Esophagus squamous epithelium (tissue), 5 donors: Measurements from ENCODE around the gene HTRA2. TPM values are rescaled to one million over a fixed set of nuclear protein-coding genes. Genes with fewer than 3 reads are reported as not detected.

Experiments used
- DNase-seq: peaks from one replicate; lab custom pipeline; 2025; lab: John Stamatoyannopoulos, UW
- H3K27ac ChIP-seq, 4 donors: fragments of 200-600 bp; sonication (generic); one replicate each; pipeline ENCODE4 v1.5.1; 2016 to 2019; ENCODE audit warnings: mild to moderate bottlenecking in 1 of 4
- H3K27me3 ChIP-seq, 4 donors: fragments of 200-600 bp; sonication (generic); 1 replicate in 3 of 4; 2 replicates in 1 of 4; pipeline versions ENCODE4 v1.5.1 to v1.6.0; 2017 to 2021; ENCODE audit warnings: antibody characterized with exemption in 1 of 4
- H3K36me3 ChIP-seq, 3 donors: fragments of 200-600 bp; sonication (generic); one replicate each; pipeline ENCODE4 v1.5.1; 2016 to 2019
- H3K4me1 ChIP-seq, 3 donors: fragments of 200-600 bp; sonication (generic); one replicate each; pipeline ENCODE4 v1.5.1; 2017 to 2019
- H3K4me3 ChIP-seq, 4 donors: fragments of 200-600 bp; sonication (generic); 1 replicate in 3 of 4; 2 replicates in 1 of 4; pipeline ENCODE4 v1.5.1; 2016 to 2019; ENCODE audit warnings: mild to moderate bottlenecking in 2 of 4, moderate library complexity in 1 of 4
- H3K9me3 ChIP-seq, 3 donors: fragments of 200-600 bp; sonication (generic); one replicate each; pipeline ENCODE4 v1.5.1; 2016 to 2019
- POLR2A ChIP-seq, 4 donors: fragments of 450-650 bp; IDR thresholded peaks; one replicate each; pipeline ENCODE4 v1.6.1; 2017; ENCODE audit warnings: antibody characterized with exemption in 4 of 4, mild to moderate bottlenecking in 4 of 4, moderate library complexity in 3 of 4
- WGBS, 2 donors: methylation state at CpG; one replicate each; pipeline ENCODE4 v1.1.5; 2018; 5-methylcytosine and 5-hydroxymethylcytosine counted together
- intact Hi-C: fragments of 100-400 bp; cut with DNase I; formaldehyde crosslinking; loops from one replicate; pipeline ENCODE4 v1.15.0; 2022
- total RNA-seq, 4 donors: library from RNA; depleted of rRNA; stranded (reverse); fragments of >200 nt; gene quantifications; one replicate each; pipeline ENCODE4 v1.1.0, GENCODE V29; 2016
- TF ChIP-seq, protein P1 (sequence below), 6 experiments: fragments of 450-650 bp in 4 of 6; fragments of 200-600 bp in 2 of 6; sonication (generic) in 2 of 6; IDR thresholded peaks; one replicate each; pipeline ENCODE4 v1.5.1; 2016 to 2019; ENCODE audit warnings: antibody characterized with exemption in 6 of 6, mild to moderate bottlenecking in 4 of 6, moderate library complexity in 4 of 6
- donor health status: DM: yes; HTN: yes; CAD: no.

HTRA2 gene
- total RNA-seq, 4 donors from 2014 or later, result 16.9 to 25.8 (median 22.0) TPM

DNA sequence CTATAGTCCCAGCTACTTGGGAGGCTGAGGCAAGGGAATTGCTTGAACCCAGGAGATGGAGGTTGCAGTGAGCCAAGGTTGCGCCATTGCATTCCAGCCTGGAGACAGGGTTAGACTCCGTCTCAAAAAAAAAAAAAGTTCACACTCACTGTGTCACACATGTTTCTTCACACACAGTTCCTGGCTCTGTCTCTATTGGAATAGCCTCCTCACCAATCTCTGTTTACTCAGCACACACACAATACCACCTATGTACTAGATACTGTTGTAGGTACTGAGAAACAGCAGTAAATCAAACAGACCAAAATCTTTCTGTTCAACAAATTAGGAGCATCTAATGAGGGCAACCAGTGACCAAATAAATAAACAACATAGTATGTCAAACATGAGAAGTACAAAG lies 43.6 kb upstream of the HTRA2 start:
- TF ChIP-seq, protein P1, sequence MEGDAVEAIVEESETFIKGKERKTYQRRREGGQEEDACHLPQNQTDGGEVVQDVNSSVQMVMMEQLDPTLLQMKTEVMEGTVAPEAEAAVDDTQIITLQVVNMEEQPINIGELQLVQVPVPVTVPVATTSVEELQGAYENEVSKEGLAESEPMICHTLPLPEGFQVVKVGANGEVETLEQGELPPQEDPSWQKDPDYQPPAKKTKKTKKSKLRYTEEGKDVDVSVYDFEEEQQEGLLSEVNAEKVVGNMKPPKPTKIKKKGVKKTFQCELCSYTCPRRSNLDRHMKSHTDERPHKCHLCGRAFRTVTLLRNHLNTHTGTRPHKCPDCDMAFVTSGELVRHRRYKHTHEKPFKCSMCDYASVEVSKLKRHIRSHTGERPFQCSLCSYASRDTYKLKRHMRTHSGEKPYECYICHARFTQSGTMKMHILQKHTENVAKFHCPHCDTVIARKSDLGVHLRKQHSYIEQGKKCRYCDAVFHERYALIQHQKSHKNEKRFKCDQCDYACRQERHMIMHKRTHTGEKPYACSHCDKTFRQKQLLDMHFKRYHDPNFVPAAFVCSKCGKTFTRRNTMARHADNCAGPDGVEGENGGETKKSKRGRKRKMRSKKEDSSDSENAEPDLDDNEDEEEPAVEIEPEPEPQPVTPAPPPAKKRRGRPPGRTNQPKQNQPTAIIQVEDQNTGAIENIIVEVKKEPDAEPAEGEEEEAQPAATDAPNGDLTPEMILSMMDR (IDR thresholded peaks at IDR 0.05), result no peak
- no peak for TF ChIP-seq POLR2A (IDR thresholded peaks at IDR 0.05)
- no peak overlapping the region for H3K27ac ChIP-seq
- H3K27me3 ChIP-seq, result no peaks in the 10 kb centered on the region
- H3K4me3 ChIP-seq, result no peak overlapping the region
- H3K36me3 ChIP-seq, result peaks cover 9 to 62% (median 9%) of the 10 kb centered on the region in 3 donors
- intact Hi-C loops, result loop anchor here (10.0 kb wide), 1 partner anchor 99 kb away; no protein-coding TSS in a partner anchor
- H3K9me3 ChIP-seq, result no peaks in the 10 kb centered on the region
- DNase-seq, result no peak
- peaks cover 17 to 26% (median 17%) of the 10 kb centered on the region in 3 donors for H3K4me1 ChIP-seq
- WGBS, 2 donors, result 96 to 100% methylated on average over 1 to 2 of the region's 2 CpGs

DNA sequence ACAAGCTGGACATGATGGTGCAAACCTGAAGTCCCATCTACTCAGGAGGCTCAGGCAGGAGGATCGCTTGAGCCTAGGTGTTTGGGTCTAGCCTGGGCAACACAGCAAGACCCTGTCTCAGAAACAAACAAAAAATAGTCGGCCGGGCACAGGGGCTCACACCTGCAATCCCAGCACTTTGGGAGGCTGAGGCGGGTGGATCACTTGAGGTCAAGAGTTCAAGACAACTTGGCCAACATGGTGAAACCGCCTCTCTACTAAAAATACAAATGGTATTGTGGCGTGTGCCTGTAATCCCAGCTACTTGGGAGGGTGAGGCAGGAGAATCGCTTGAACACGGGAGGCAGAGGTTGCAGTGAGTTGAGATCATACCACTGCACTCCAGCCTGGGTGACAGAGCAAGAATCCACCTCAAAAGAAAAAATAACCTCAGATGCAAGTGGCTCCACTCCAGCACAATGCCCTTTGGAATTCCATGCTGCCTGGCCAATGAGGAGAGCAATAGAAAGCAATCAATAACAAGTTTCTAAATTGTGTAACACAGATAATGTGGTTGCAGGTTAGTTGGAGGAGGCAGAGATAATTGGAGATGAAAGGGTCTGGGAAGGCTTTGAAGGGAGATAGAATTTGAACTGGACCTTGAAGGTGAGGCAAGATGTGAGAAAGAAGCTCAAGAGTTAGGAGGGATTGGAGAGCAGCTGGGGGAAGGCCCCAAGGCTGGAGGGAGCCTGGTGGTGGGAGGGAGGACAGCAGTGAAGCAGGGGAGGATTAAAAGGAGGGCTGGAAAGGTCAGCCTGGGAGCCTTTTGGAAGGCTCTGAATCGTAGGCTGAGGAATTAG lies 40.9 kb upstream of the HTRA2 start:
- peaks cover 20 to 87% (median 21%) of the 10 kb centered on the region in 3 donors for H3K36me3 ChIP-seq
- no peak overlapping the region for H3K4me3 ChIP-seq
- H3K9me3 ChIP-seq, result no peaks in the 10 kb centered on the region
- TF ChIP-seq POLR2A (IDR thresholded peaks at IDR 0.05), result no peak
- TF ChIP-seq, protein P1 (IDR thresholded peaks at IDR 0.05), result no peak
- no peak for DNase-seq
- intact Hi-C loops, result loop anchor here (10.0 kb wide), 1 partner anchor 96 kb away; no protein-coding TSS in a partner anchor
- H3K27me3 ChIP-seq, result no peaks in the 10 kb centered on the region
- H3K4me1 ChIP-seq, result peaks cover under 1 to 8% (median 2%) of the 10 kb centered on the region in 3 donors
- 81 to 86% methylated on average over 9 of the region's 9 CpGs for WGBS, 2 donors
- H3K27ac ChIP-seq, result no peak overlapping the region

DNA sequence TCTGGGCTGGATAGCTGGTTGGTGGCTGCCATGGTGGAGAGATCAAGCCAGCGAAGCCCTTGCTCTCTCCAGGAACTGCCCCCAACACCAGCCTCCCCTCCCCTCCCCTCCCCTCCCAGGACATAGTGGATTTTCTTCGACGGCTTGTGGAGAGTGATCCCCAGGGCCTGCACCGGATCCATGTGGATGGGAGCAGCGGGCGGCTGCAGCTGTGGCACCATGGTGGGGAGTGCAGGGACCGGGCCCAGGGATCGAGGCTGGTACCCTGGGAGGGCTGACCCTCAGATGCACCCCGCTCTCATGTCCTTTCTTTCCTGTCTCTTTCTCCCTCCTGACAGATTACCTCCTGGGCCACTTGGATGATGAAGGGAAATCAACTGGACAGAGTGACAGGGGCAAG lies 39.8 kb upstream of the HTRA2 start:
- Histone ChIP-seq H3K27ac (no peak overlapping the region), H3K9me3 (no peaks in the 10 kb centered on the region), H3K4me3 (no peak overlapping the region), H3K27me3 (no peaks in the 10 kb centered on the region), H3K4me1 (no peaks in the 10 kb centered on the region), H3K36me3 (peaks cover 20 to 94% (median 21%) of the 10 kb centered on the region in 3 donors)
- intact Hi-C loops, result loop anchor here (10.0 kb wide), 1 partner anchor 95 kb away; no protein-coding TSS in a partner anchor
- TF ChIP-seq POLR2A (IDR thresholded peaks at IDR 0.05), result no peak
- TF ChIP-seq, protein P1 (IDR thresholded peaks at IDR 0.05), result no peak
- WGBS, 2 donors, result 93% methylated on average over 4 to 6 of the region's 9 CpGs
- DNase-seq, result no peak

DNA sequence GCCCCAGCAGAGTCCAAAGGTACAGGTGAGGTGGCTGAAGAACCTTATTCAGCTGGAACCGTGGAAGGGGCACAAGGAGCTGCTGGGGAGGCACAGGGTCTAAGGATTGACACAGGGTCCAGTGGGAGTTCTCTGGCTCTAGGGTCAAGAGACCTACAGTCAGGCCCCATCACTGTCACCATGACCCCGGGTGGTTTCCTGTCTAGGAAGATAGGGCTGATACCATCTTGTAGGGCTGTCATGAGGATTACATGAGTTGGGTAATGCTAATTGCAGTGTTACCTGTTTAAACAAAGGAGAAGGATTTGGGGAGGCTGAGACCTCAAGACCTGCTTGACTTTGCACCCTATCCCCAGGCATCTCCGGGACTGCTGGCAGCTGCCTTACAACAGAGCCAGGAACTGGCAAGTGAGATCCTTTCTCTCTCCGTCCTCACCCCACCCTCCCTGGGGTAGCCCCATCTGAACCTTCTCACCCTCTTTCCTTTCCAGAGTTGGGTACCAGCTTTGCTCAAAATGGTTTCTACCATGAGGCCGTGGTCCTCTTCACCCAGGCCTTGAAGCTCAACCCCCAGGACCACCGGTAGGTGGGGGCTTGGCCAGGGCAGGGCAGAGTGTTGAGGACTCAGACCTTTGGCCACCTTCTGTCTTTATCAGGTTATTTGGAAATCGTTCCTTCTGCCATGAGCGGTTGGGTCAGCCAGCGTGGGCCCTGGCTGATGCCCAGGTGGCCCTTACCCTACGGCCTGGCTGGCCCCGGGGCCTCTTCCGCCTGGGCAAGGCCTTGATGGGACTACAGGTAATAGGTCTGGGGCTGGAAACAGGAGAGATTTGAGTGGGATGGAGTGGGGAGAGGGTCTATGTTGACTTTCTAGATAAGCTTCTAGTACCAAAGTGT lies 37.8 kb upstream of the HTRA2 start:
- Histone ChIP-seq H3K27me3 (peaks cover 0 to 5% (median 0%) of the 10 kb centered on the region in 4 donors), H3K4me3 (no peak overlapping the region), H3K4me1 (no peaks in the 10 kb centered on the region), H3K9me3 (no peaks in the 10 kb centered on the region), H3K27ac (no peak overlapping the region), H3K36me3 (peaks cover 20 to 75% (median 21%) of the 10 kb centered on the region in 3 donors)
- intact Hi-C loops, result no loop called here
- no peak for DNase-seq
- 88 to 92% methylated on average over 5 to 8 of the region's 12 CpGs for WGBS, 2 donors
- no peak for TF ChIP-seq POLR2A (IDR thresholded peaks at IDR 0.05)
- TF ChIP-seq, protein P1 (IDR thresholded peaks at IDR 0.05), result no peak
